NCI-H1105 (cell line): Measurements from ENCODE around the gene SPRED1.

Experiments
- DNase-seq: peaks from one replicate; lab custom pipeline; 2025; lab: John Stamatoyannopoulos, UW

SPRED1 gene

GRCh38 chr15:38354315-38354929 is 101.8 kb downstream of the SPRED1 start:
- peak; percentile 0 for DNase-seq

GRCh38 chr15:38362355-38362754 is 109.7 kb downstream of the SPRED1 start:
- DNase-seq = no peak

- no peak for DNase-seq
These were observed 114.8 kb downstream of the SPRED1 start for GRCh38 chr15:38367476-38367875.

- no peak for DNase-seq
These were observed 117.4 kb downstream of the SPRED1 start for GRCh38 chr15:38369936-38370478.

- no peak for DNase-seq
These were observed 120.4 kb downstream of the SPRED1 start for GRCh38 chr15:38373016-38373415.

GRCh38 chr15:38374029-38374428 is 121.4 kb downstream of the SPRED1 start:
- DNase-seq = no peak

GRCh38 chr15:38374556-38374955 is 121.9 kb downstream of the SPRED1 start:
- no peak for DNase-seq

- no peak for DNase-seq
These were observed 123.4 kb downstream of the SPRED1 start for GRCh38 chr15:38376081-38376480.

GRCh38 chr15:38377636-38378035 is 125.0 kb downstream of the SPRED1 start:
- no peak for DNase-seq

GRCh38 chr15:38378161-38378560 is 125.5 kb downstream of the SPRED1 start:
- DNase-seq = no peak

- DNase-seq = no peak
These were observed 137.4 kb downstream of the SPRED1 start for GRCh38 chr15:38389924-38390542.

GRCh38 chr15:38391191-38391590 is 138.6 kb downstream of the SPRED1 start:
- no peak for DNase-seq

GRCh38 chr15:38398134-38398533 is 145.5 kb downstream of the SPRED1 start:
- DNase-seq = no peak

GRCh38 chr15:38401106-38401505 is 148.5 kb downstream of the SPRED1 start:
- DNase-seq = no peak

- DNase-seq = no peak
These were observed 149.1 kb downstream of the SPRED1 start for GRCh38 chr15:38401701-38402100.

- DNase-seq = no peak
These were observed 153.8 kb downstream of the SPRED1 start for GRCh38 chr15:38406436-38406835.
